Endodermal cell (in vitro differentiated cells): Measurements from ENCODE around the gene CYB5R3. TPM values are rescaled to one million over a fixed set of nuclear protein-coding genes. Genes with fewer than 3 reads are reported as not detected.
"Not testable (repeated sequence)": the region's sequence is repeated elsewhere in the genome, so short reads cannot be mapped to it uniquely, and the experiment has no call there.

ENCODE experiments used
- DNase-seq: peaks from one replicate; pipeline ENCODE4 v3.0.0-alpha.2; 2017
- H3K27ac ChIP-seq: 2 replicates; pipeline ENCODE4 v1.5.1; 2013; ENCODE audit warnings: mild to moderate bottlenecking, low read depth, low read length, moderate library complexity
- H3K27me3 ChIP-seq: 2 replicates; pipeline ENCODE4 v1.6.1; 2013; ENCODE audit warnings: mild to moderate bottlenecking, low read length, moderate library complexity; ENCODE audit not compliant: insufficient read depth, control insufficient read depth, poor library complexity, severe bottlenecking
- H3K36me3 ChIP-seq: 2 replicates; pipeline ENCODE4 v1.7.0; 2013; ENCODE audit warnings: mild to moderate bottlenecking, low read length, moderate library complexity; ENCODE audit not compliant: control insufficient read depth, insufficient read depth
- H3K4me1 ChIP-seq: one replicate; pipeline ENCODE4 v1.7.0; 2013; ENCODE audit warnings: low read length; ENCODE audit not compliant: control insufficient read depth, insufficient read depth
- H3K4me3 ChIP-seq: 2 replicates; pipeline ENCODE4 v1.5.1; 2013; ENCODE audit warnings: mild to moderate bottlenecking, low read length, moderate library complexity
- H3K9ac ChIP-seq: 2 replicates; pipeline ENCODE4 v1.6.1; 2013; ENCODE audit warnings: mild to moderate bottlenecking, low read length, moderate library complexity; ENCODE audit not compliant: poor library complexity, severe bottlenecking; ENCODE audit errors: extremely low read depth
- H3K9me3 ChIP-seq: 2 replicates; pipeline ENCODE4 v1.6.1; 2013; ENCODE audit warnings: mild to moderate bottlenecking, low read length, moderate library complexity; ENCODE audit not compliant: control insufficient read depth
- H3K27ac Mint-ChIP-seq: 2 replicates; pipeline ENCODE4 v1.8.0; 2020; ENCODE audit warnings: mixed read lengths
- H3K27me3 Mint-ChIP-seq: 2 replicates; pipeline ENCODE4 v1.8.0; 2021; ENCODE audit warnings: mild to moderate bottlenecking, mixed read lengths; ENCODE audit not compliant: insufficient read depth
- H3K36me3 Mint-ChIP-seq: 2 replicates; pipeline ENCODE4 v1.8.0; 2020; ENCODE audit warnings: low read depth, mixed read lengths
- H3K4me1 Mint-ChIP-seq: 2 replicates; pipeline ENCODE4 v1.8.0; 2020; ENCODE audit warnings: mixed read lengths
- H3K4me3 Mint-ChIP-seq: 2 replicates; pipeline ENCODE4 v1.8.0; 2020; ENCODE audit warnings: mild to moderate bottlenecking, moderate library complexity, mixed read lengths
- H3K9me3 Mint-ChIP-seq: 2 replicates; pipeline ENCODE4 v1.8.0; 2020; ENCODE audit warnings: mild to moderate bottlenecking, mixed read lengths
- WGBS, 2 experiments: methylation state at CpG; one replicate each; pipeline versions ENCODE4 v1.1.5 to v1.1.7; 2013; ENCODE audit warnings: missing lambda C conversion rate in 2 of 2, mixed read lengths in 1 of 2; ENCODE audit not compliant: insufficient coverage in 1 of 2, insufficient read length in 1 of 2; 5-methylcytosine and 5-hydroxymethylcytosine counted together
- total RNA-seq, 2 donors: library from RNA; stranded (reverse); fragmentation: NEBNext Ultra II Directional in 1 of 2; extraction: Animal tissue kit (Norgen Biotek cat#: 25700) in 1 of 2; gene quantifications; 2 replicates in 1 of 2; 3 replicates in 1 of 2; pipeline ENCODE4 v1.2.1, GENCODE V29; 2021
- TF ChIP-seq, protein P1 (sequence below): fragments of 200-600 bp; sonication (generic); conservative IDR thresholded peaks from 2 replicates; pipeline ENCODE4 v1.5.0; 2021; ENCODE audit warnings: antibody characterized with exemption, mild to moderate bottlenecking

Gene CYB5R3
- total RNA-seq, 2 donors from 2014 or later: 89.5 to 92.4 TPM

DNA sequence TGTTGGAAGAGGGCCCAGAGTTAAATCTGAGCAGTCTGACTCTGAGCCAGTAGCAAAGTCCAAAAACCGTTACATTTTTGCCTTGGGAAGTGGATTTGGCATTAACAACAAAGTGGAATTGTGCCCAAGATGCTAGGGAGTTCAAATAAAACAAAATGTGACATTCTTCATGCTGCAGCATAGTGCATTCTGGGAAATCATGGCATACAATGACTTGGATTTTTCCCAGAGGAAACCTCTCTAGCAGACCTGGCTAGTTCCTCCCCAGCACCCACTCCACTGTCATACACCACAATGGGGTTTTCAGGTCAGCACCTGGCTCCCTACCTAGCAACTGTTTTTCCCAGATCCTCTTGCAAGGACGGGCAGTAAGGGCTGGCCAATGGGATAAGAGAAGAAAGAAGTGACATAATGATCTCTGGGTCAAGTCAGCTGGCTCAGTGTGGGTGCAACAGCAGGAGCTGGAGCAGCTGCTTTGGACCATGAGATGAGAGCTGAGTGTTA, 24.8 kb upstream of the CYB5R3 start:
- no peak overlapping the region for H3K9ac ChIP-seq
- Mint-ChIP-seq H3K4me3 (no peak overlapping the region), H3K27ac (peak overlapping the region; percentile 2), H3K36me3 (no peaks in the 10 kb centered on the region), H3K27me3 (peaks cover 5% of the 10 kb centered on the region), H3K4me1 (no peaks in the 10 kb centered on the region), H3K9me3 (peaks cover 16% of the 10 kb centered on the region)
- WGBS, 2 experiments: 80 to 95% methylated on average over 2 of the region's 2 CpGs
- H3K4me3 ChIP-seq: no peak overlapping the region
- no peaks in the 10 kb centered on the region for H3K27me3 ChIP-seq
- H3K36me3 ChIP-seq: no peaks in the 10 kb centered on the region
- no peak overlapping the region for H3K27ac ChIP-seq
- peaks cover 9% of the 10 kb centered on the region for H3K9me3 ChIP-seq
- TF ChIP-seq, protein P1, sequence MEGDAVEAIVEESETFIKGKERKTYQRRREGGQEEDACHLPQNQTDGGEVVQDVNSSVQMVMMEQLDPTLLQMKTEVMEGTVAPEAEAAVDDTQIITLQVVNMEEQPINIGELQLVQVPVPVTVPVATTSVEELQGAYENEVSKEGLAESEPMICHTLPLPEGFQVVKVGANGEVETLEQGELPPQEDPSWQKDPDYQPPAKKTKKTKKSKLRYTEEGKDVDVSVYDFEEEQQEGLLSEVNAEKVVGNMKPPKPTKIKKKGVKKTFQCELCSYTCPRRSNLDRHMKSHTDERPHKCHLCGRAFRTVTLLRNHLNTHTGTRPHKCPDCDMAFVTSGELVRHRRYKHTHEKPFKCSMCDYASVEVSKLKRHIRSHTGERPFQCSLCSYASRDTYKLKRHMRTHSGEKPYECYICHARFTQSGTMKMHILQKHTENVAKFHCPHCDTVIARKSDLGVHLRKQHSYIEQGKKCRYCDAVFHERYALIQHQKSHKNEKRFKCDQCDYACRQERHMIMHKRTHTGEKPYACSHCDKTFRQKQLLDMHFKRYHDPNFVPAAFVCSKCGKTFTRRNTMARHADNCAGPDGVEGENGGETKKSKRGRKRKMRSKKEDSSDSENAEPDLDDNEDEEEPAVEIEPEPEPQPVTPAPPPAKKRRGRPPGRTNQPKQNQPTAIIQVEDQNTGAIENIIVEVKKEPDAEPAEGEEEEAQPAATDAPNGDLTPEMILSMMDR: no peak
- no peaks in the 10 kb centered on the region for H3K4me1 ChIP-seq
- no peak for DNase-seq

DNA sequence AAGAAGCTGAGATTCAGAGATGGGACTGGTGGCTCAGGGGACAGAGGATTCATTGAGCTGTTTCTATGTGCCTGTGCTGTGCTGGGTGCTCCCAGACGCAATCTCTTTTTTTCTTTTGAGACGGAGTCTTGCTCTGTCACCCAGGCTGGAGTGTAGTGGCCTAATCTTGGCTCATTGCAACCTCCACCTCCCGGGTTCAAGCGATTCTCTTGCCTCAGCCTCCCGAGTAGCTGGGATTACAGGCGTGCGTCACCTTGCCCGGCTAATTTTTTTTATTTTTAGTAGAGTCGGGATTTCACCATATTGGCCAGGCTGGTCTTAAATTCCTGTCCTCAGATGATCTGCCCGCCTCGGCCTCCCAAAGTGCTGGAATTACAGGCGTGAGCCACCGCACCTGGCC, 23.9 kb upstream of the CYB5R3 start:
- not testable (repeated sequence) for H3K4me1 ChIP-seq, H3K27me3 ChIP-seq, H3K27me3 Mint-ChIP-seq, H3K27ac Mint-ChIP-seq, H3K9ac ChIP-seq, H3K36me3 ChIP-seq, H3K9me3 Mint-ChIP-seq, H3K9me3 ChIP-seq, H3K4me3 ChIP-seq, H3K27ac ChIP-seq, H3K4me3 Mint-ChIP-seq, H3K36me3 Mint-ChIP-seq, DNase-seq, H3K4me1 Mint-ChIP-seq
- WGBS, 2 experiments: 93 to 94% methylated on average over 9 to 13 of the region's 13 CpGs

DNA sequence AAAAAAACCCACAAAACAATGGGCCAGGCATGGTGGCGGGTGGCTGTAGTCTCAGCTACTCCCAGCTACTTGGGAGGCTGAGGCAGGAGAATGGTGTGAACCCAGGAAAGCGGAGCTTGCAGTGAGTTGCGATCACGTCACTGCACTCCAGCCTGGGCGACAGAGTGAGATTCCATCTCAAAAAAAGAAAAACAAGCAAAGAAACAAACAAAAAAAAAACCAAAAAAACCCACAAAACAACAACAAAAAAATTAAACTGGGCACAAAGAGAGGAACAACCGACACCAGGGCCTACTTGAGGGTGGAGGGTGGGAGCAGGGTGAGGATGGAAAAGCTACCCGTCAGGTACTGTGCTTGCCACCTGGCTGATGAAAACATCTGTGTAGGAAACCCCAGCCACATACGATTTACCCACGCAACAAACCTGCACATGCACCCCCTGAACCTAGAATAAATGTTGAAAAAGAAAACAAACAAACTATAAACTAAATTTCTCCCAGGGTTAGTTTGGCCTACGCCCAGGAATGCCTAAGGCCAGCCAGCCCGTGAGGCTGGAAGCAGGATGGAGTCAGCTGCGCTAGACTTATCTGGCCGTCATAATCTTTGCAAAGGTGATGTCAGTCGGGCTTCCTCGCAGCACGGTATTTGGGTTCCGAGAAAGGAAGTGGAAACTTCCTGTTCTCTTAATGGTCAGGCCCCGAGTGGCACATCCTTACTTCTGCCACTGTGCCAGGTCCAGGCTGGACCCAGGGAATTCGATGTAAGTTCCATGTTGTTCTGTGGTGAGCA, 21.9 kb upstream of the CYB5R3 start:
- Mint-ChIP-seq H3K27ac (no peak overlapping the region), H3K4me3 (no peak overlapping the region), H3K9me3 (peaks cover 4% of the 10 kb centered on the region), H3K4me1 (no peaks in the 10 kb centered on the region), H3K36me3 (no peaks in the 10 kb centered on the region), H3K27me3 (no peaks in the 10 kb centered on the region)
- TF ChIP-seq, protein P1: no peak
- 87 to 89% methylated on average over 13 to 19 of the region's 19 CpGs for WGBS, 2 experiments
- DNase-seq: no peak
- H3K36me3 ChIP-seq: no peaks in the 10 kb centered on the region
- H3K9me3 ChIP-seq: no peaks in the 10 kb centered on the region
- no peaks in the 10 kb centered on the region for H3K27me3 ChIP-seq
- no peaks in the 10 kb centered on the region for H3K4me1 ChIP-seq
- no peak overlapping the region for H3K9ac ChIP-seq
- H3K27ac ChIP-seq: no peak overlapping the region
- H3K4me3 ChIP-seq: no peak overlapping the region
